H1 (cell line): Measurements from ENCODE around the gene TECRL. TPM values are rescaled to one million over a fixed set of nuclear protein-coding genes. Genes with fewer than 3 reads are reported as not detected.

Experiments
- HDAC2 ChIP-seq, 2 experiments: fragments of 300-600 bp in 1 of 2; sonication (generic) in 1 of 2; IDR thresholded peaks; 2 replicates each; pipeline ENCODE4 v1.6.1; 2011 to 2012; ENCODE audit warnings: low read depth in 2 of 2, low read length in 2 of 2, mild to moderate bottlenecking in 2 of 2, moderate library complexity in 2 of 2, borderline replicate concordance in 1 of 2, inconsistent platforms in 1 of 2
- polyA plus RNA-seq, 7 experiments: library from polyadenylated mRNA; depleted of rRNA in 3 of 7; stranded (reverse) in 5 of 7; unstranded in 2 of 7; fragments of >200 nt in 5 of 7; fragments of 200-250 nt in 2 of 7; gene quantifications; 1 replicate in 5 of 7; 2 replicates in 1 of 7; 4 replicates in 1 of 7; pipeline versions ENCODE4 v1.2.1 to v1.2.3, GENCODE V29; 2011 to 2013; ENCODE audit warnings: missing spikeins in 2 of 7, mixed read lengths in 2 of 7
- small RNA-seq: library from polyadenylated mRNA; stranded (forward); fragments of <200 nt; extraction: miRNeasy Mini kit (QIAGEN cat#:217004); gene quantifications from one replicate; pipeline ENCODE3, GENCODE V24; 2013; ENCODE audit not compliant: insufficient read depth
- total RNA-seq: library from RNA; stranded (reverse); fragmentation: NEBNext Ultra II Directional; extraction: Animal tissue kit (Norgen Biotek cat#: 25700); gene quantifications from 2 replicates; pipeline ENCODE4 v1.2.1, GENCODE V29; 2021

The TECRL gene
- total and polyA plus RNA-seq, 2 of the 8 experiments (the other 6 are each of a cell fraction or from before 2014, with no cell fraction given), result not detected

GRCh38 chr4:64230709-64231310, 178.4 kb downstream of the TECRL start (continued):
- no peak for TF ChIP-seq HDAC2 (IDR thresholded peaks at IDR 0.05; ENCODE audit: borderline replicate concordance in 1 of 2, low read depth in 2 of 2, low read length in 2 of 2)
- TF ChIP-seq, all 59 proteins: peak for 2

Small RNA genes lying within 50 kb of the gene (small RNA-seq; reads per million reads assigned to genes)
- not detected for gene RNU6-191P
